GM12873 (cell line): ENCODE measurements around the gene ELP5.

Source experiments
- CTCF ChIP-seq: IDR thresholded peaks from 2 replicates; pipeline ENCODE4 v1.5.1; 2012; ENCODE audit warnings: low read depth, mild to moderate bottlenecking, moderate library complexity, low read length, control low read depth; ENCODE audit not compliant: insufficient read depth; ENCODE audit errors: missing control alignments

Gene ELP5

GRCh38 chr17:7295230-7296180, 43.5 kb downstream of the ELP5 start:
- no peak for TF ChIP-seq CTCF

- peak; percentile 82 for TF ChIP-seq CTCF
Observed at GRCh38 chr17:7296189-7296861, 44.3 kb downstream of the ELP5 start.

GRCh38 chr17:7304179-7304578, 52.2 kb downstream of the ELP5 start:
- no peak for TF ChIP-seq CTCF

- TF ChIP-seq CTCF = no peak
Observed at GRCh38 chr17:7306911-7307685, 55.1 kb downstream of the ELP5 start, which contains the start of gene EIF5A. EIF5A (plus strand) TSS chr17:7307628; CDS start chr17:7309636, 2,008 bp downstream.

- TF ChIP-seq CTCF = peak; percentile 13
Observed at GRCh38 chr17:7307686-7308624, 55.9 kb downstream of the ELP5 start.

GRCh38 chr17:7308625-7309433, 56.8 kb downstream of the ELP5 start:
- no peak for TF ChIP-seq CTCF
